ENCODE results near the gene LMO3. TPM values are rescaled to one million over a fixed set of nuclear protein-coding genes. Genes with fewer than 3 reads are reported as not detected.

LMO3 gene
- total RNA-seq, 1 experiment from 2014 or later: 36.2 TPM

GRCh38 chr12:16564675-16565074, 41.3 kb downstream of the LMO3 start:
- CTCF ChIA-PET: no interaction called here
- intact Hi-C loops (cut with micrococcal nuclease; ENCODE audit: unreplicated experiment): no loop called here

GRCh38 chr12:16563504-16563903, 42.5 kb downstream of the LMO3 start:
- ChIA-PET CTCF (no interaction called here), POLR2A (ENCODE audit: low non-redundant PET) (no interaction called here)
- intact Hi-C loops (cut with micrococcal nuclease; ENCODE audit: unreplicated experiment): no loop called here

More at GRCh38 chr12:16564675-16565074, 41.3 kb downstream of the LMO3 start:
- BruUV-seq (replicated peaks): no TSS peak
- no peaks in the 10 kb centered on the region for H3K27me3 ChIP-seq (replicated peaks; ENCODE audit: insufficient read depth, low read depth, low read length, poor library complexity)
- H3K4me3 ChIP-seq (ENCODE audit: low read depth, low read length, poor library complexity, severe bottlenecking): no peak overlapping the region
- no peak for DNase-seq (ENCODE audit: low spot score)
- POLR2A ChIA-PET (ENCODE audit: low non-redundant PET): no interaction called here
- no peaks in the 10 kb centered on the region for H3K9me3 ChIP-seq (ENCODE audit: low read depth, low read length, poor library complexity, severe bottlenecking)
- no peak for TF ChIP-seq EZH2 (IDR thresholded peaks at IDR 0.05; ENCODE audit: borderline replicate concordance, low read depth, low read length, poor library complexity, severe bottlenecking)
- TF ChIP-seq CTCF (conservative IDR thresholded peaks at IDR 0.05; ENCODE audit: low read depth, low read length): no peak
- no peak overlapping the region for H3K27ac ChIP-seq (ENCODE audit: low read depth, low read length, poor library complexity, severe bottlenecking)
- H3K36me3 ChIP-seq (ENCODE audit: insufficient read depth, low read length, poor library complexity, severe bottlenecking): no peaks in the 10 kb centered on the region
- peaks cover 21% of the 10 kb centered on the region for H3K4me1 ChIP-seq (ENCODE audit: insufficient read depth, low read length, poor library complexity, severe bottlenecking)

GRCh38 chr12:16562921-16563320, 43.0 kb downstream of the LMO3 start:
- CTCF ChIA-PET: no interaction called here
- Histone ChIP-seq H3K9me3 (ENCODE audit: low read depth, low read length, poor library complexity, severe bottlenecking) (no peaks in the 10 kb centered on the region), H3K27ac (ENCODE audit: low read depth, low read length, poor library complexity, severe bottlenecking) (no peak overlapping the region), H3K4me1 (ENCODE audit: insufficient read depth, low read length, poor library complexity, severe bottlenecking) (peaks cover 21% of the 10 kb centered on the region), H3K36me3 (ENCODE audit: insufficient read depth, low read length, poor library complexity, severe bottlenecking) (no peaks in the 10 kb centered on the region), H3K4me3 (ENCODE audit: low read depth, low read length, poor library complexity, severe bottlenecking) (no peak overlapping the region), H3K27me3 (replicated peaks; ENCODE audit: insufficient read depth, low read depth, low read length, poor library complexity) (no peaks in the 10 kb centered on the region)
- no TSS peak for BruUV-seq (replicated peaks)
- no peak for TF ChIP-seq EZH2 (IDR thresholded peaks at IDR 0.05; ENCODE audit: borderline replicate concordance, low read depth, low read length, poor library complexity, severe bottlenecking)
- TF ChIP-seq CTCF (conservative IDR thresholded peaks at IDR 0.05; ENCODE audit: low read depth, low read length): no peak
- no peak for DNase-seq (ENCODE audit: low spot score)
- intact Hi-C loops (cut with micrococcal nuclease; ENCODE audit: unreplicated experiment): no loop called here
- POLR2A ChIA-PET (ENCODE audit: low non-redundant PET): no interaction called here

More at GRCh38 chr12:16563504-16563903, 42.5 kb downstream of the LMO3 start:
- no peak overlapping the region for H3K4me3 ChIP-seq (ENCODE audit: low read depth, low read length, poor library complexity, severe bottlenecking)
- H3K4me1 ChIP-seq (ENCODE audit: insufficient read depth, low read length, poor library complexity, severe bottlenecking): peaks cover 21% of the 10 kb centered on the region
- no peak for TF ChIP-seq CTCF (conservative IDR thresholded peaks at IDR 0.05; ENCODE audit: low read depth, low read length)
- TF ChIP-seq EZH2 (IDR thresholded peaks at IDR 0.05; ENCODE audit: borderline replicate concordance, low read depth, low read length, poor library complexity, severe bottlenecking): no peak
- no peak overlapping the region for H3K27ac ChIP-seq (ENCODE audit: low read depth, low read length, poor library complexity, severe bottlenecking)
- no TSS peak for BruUV-seq (replicated peaks)
- no peaks in the 10 kb centered on the region for H3K27me3 ChIP-seq (replicated peaks; ENCODE audit: insufficient read depth, low read depth, low read length, poor library complexity)
- no peak for DNase-seq (ENCODE audit: low spot score)
- H3K36me3 ChIP-seq (ENCODE audit: insufficient read depth, low read length, poor library complexity, severe bottlenecking): no peaks in the 10 kb centered on the region
- H3K9me3 ChIP-seq (ENCODE audit: low read depth, low read length, poor library complexity, severe bottlenecking): no peaks in the 10 kb centered on the region
